Fibroblast of lung (primary cell): Measurements from ENCODE around the gene NOP56. TPM values are rescaled to one million over a fixed set of nuclear protein-coding genes. Genes with fewer than 3 reads are reported as not detected.

Experiments used
- DNase-seq, 2 donors: peaks; one replicate each; pipeline versions ENCODE4 v3.0.0 to v3.0.0-alpha.2; 2010; ENCODE audit warnings: low read depth in 2 of 2
- H2AFZ ChIP-seq: 2 replicates; pipeline ENCODE4 v1.5.1; 2012; ENCODE audit warnings: low read length, control low read depth, inconsistent platforms
- H3K27ac ChIP-seq: 2 replicates; pipeline ENCODE4 v1.5.1; 2011; ENCODE audit warnings: low read length, control low read depth; ENCODE audit not compliant: insufficient read depth
- H3K27me3 ChIP-seq: 2 replicates; pipeline ENCODE4 v1.5.1; 2011; ENCODE audit warnings: mild to moderate bottlenecking, low read length; ENCODE audit not compliant: control insufficient read depth, insufficient read depth
- H3K36me3 ChIP-seq: 2 replicates; pipeline ENCODE4 v1.5.1; 2011; ENCODE audit warnings: low read length; ENCODE audit not compliant: control insufficient read depth, insufficient read depth
- H3K4me1 ChIP-seq: 2 replicates; pipeline ENCODE4 v1.5.1; 2011; ENCODE audit warnings: low read length; ENCODE audit not compliant: control insufficient read depth, insufficient read depth; ENCODE audit errors: extremely low read depth
- H3K4me2 ChIP-seq: 2 replicates; pipeline ENCODE4 v1.5.1; 2011; ENCODE audit warnings: low read length, control low read depth; ENCODE audit not compliant: insufficient read depth; ENCODE audit errors: extremely low read depth
- H3K4me3 ChIP-seq, 4 experiments: fragments of 200-600 bp in 1 of 4; sonication (generic) in 1 of 4; replicated peaks in 1 of 4; 2 replicates each; pipeline ENCODE4 v1.5.1; 2011 to 2016; ENCODE audit warnings: low read length in 4 of 4, low read depth in 3 of 4, mild to moderate bottlenecking in 3 of 4, control low read depth in 2 of 4, inconsistent platforms in 1 of 4, mixed read lengths in 1 of 4; ENCODE audit not compliant: insufficient read depth in 1 of 4; ENCODE audit errors: control extremely low read depth in 1 of 4
- H3K79me2 ChIP-seq: 2 replicates; pipeline ENCODE4 v1.5.1; 2012; ENCODE audit warnings: mild to moderate bottlenecking, low read length, inconsistent platforms; ENCODE audit not compliant: control insufficient read depth, insufficient read depth
- H3K9ac ChIP-seq: 2 replicates; pipeline ENCODE4 v1.5.1; 2011; ENCODE audit warnings: mild to moderate bottlenecking, low read length, control low read depth; ENCODE audit not compliant: insufficient read depth
- H3K9me3 ChIP-seq: 2 replicates; pipeline ENCODE4 v1.5.1; 2012; ENCODE audit warnings: low read depth, low read length; ENCODE audit not compliant: control insufficient read depth, insufficient read depth
- H4K20me1 ChIP-seq: 2 replicates; pipeline ENCODE4 v1.5.1; 2011; ENCODE audit warnings: low read length; ENCODE audit not compliant: control insufficient read depth, insufficient read depth; ENCODE audit errors: extremely low read depth
- EZH2 ChIP-seq: IDR thresholded peaks from 2 replicates; pipeline ENCODE4 v1.5.1; 2012; ENCODE audit warnings: low read length, control low read depth, mild to moderate bottlenecking; ENCODE audit errors: missing control alignments
- polyA plus RNA-seq, 2 donors: library from polyadenylated mRNA; depleted of rRNA in 1 of 2; stranded (reverse) in 1 of 2; unstranded in 1 of 2; fragments of >200 nt; gene quantifications; 2 replicates each; pipeline ENCODE4 v1.2.1, GENCODE V29; 2011 to 2012; ENCODE audit warnings: missing spikeins in 1 of 2
- total RNA-seq: library from RNA; depleted of rRNA; stranded (reverse); fragments of >200 nt; gene quantifications from 2 replicates; pipeline ENCODE4 v1.2.1, GENCODE V29; 2014
- TF ChIP-seq, protein P1 (sequence below), 2 donors: IDR thresholded peaks in 1 of 2; conservative IDR thresholded peaks in 1 of 2; 1 replicate in 1 of 2; 2 replicates in 1 of 2; pipeline ENCODE4 v1.5.1; 2011 to 2012; ENCODE audit warnings: low read length in 2 of 2, control low read depth in 1 of 2, inconsistent platforms in 1 of 2, low read depth in 1 of 2, mild to moderate bottlenecking in 1 of 2

Gene NOP56
- total and polyA plus RNA-seq, 2 donors (not counting 1 experiment from before 2014, with no cell fraction given): 108 to 117 TPM

GRCh38 chr20:2701671-2702081 is 49.2 kb downstream of the NOP56 start:
- H3K9ac ChIP-seq: no peak overlapping the region
- H3K4me1 ChIP-seq: no peaks in the 10 kb centered on the region
- DNase-seq: no peak
- H4K20me1 ChIP-seq: no peaks in the 10 kb centered on the region
- H3K4me3 ChIP-seq: no peak overlapping the region
- no peak overlapping the region for H3K27ac ChIP-seq
- H3K36me3 ChIP-seq: no peaks in the 10 kb centered on the region
- peaks cover 19% of the 10 kb centered on the region for H3K27me3 ChIP-seq
- no peaks in the 10 kb centered on the region for H3K9me3 ChIP-seq
- TF ChIP-seq EZH2: no peak
- TF ChIP-seq, protein P1, sequence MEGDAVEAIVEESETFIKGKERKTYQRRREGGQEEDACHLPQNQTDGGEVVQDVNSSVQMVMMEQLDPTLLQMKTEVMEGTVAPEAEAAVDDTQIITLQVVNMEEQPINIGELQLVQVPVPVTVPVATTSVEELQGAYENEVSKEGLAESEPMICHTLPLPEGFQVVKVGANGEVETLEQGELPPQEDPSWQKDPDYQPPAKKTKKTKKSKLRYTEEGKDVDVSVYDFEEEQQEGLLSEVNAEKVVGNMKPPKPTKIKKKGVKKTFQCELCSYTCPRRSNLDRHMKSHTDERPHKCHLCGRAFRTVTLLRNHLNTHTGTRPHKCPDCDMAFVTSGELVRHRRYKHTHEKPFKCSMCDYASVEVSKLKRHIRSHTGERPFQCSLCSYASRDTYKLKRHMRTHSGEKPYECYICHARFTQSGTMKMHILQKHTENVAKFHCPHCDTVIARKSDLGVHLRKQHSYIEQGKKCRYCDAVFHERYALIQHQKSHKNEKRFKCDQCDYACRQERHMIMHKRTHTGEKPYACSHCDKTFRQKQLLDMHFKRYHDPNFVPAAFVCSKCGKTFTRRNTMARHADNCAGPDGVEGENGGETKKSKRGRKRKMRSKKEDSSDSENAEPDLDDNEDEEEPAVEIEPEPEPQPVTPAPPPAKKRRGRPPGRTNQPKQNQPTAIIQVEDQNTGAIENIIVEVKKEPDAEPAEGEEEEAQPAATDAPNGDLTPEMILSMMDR (conservative IDR thresholded peaks at IDR 0.05 in 1 of 2, IDR thresholded peaks at IDR 0.05 in 1 of 2; ENCODE audit: low read depth in 1 of 2, low read length in 2 of 2): no peak
- no peak overlapping the region for H3K4me2 ChIP-seq
- H3K79me2 ChIP-seq: no peaks in the 10 kb centered on the region
- H2AFZ ChIP-seq: no peak overlapping the region

- no peak for DNase-seq
- Histone ChIP-seq H3K9me3 (no peaks in the 10 kb centered on the region), H3K4me1 (no peaks in the 10 kb centered on the region), H2AFZ (no peak overlapping the region), H3K4me2 (no peak overlapping the region), H3K27ac (no peak overlapping the region), H3K79me2 (no peaks in the 10 kb centered on the region), H3K27me3 (peaks cover 16% of the 10 kb centered on the region), H4K20me1 (no peaks in the 10 kb centered on the region), H3K4me3 (no peak overlapping the region), H3K9ac (no peak overlapping the region), H3K36me3 (no peaks in the 10 kb centered on the region)
- no peak for TF ChIP-seq EZH2
- TF ChIP-seq, protein P1 (conservative IDR thresholded peaks at IDR 0.05 in 1 of 2, IDR thresholded peaks at IDR 0.05 in 1 of 2; ENCODE audit: low read depth in 1 of 2, low read length in 2 of 2): no peak
These were observed 51.5 kb downstream of the NOP56 start for GRCh38 chr20:2703716-2704475.

DNA sequence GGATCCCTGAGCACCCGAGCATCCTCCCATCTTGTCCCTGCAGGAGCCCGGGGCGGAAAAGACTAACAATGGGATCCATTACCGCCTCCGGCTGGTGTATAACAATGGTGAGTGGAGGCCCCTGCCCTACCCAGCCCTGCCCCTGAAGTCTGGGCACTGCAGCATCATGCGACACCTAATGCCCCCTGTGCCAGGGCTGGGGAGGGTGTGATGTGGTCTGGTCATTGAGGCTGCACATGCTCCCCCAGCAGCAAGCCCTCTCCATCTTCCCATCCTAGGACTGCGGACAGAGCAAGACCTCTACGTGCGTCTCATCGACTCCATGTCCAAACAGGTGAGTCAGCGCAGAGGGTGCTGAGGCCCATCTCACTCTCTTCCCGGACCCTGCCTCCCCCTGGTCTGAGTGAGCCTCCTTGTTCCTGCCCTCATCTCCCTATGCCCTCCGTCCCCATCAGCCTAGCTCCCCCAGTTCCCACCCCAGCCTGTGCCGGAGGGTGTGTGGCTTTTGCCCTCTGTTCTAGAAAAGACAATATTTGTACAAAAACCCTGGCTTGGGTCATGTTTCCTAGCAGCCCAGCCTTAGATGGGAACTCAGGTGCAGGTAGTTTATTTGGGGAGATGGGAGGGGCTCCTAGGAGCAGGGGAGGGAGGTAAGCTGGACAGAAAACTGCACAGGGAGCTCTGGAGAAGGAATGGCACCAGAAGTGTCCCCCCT is 53.7 kb downstream of the NOP56 start:
- DNase-seq: no peak
- H3K27ac ChIP-seq: no peak overlapping the region
- TF ChIP-seq EZH2: no peak
- TF ChIP-seq, protein P1 (conservative IDR thresholded peaks at IDR 0.05 in 1 of 2, IDR thresholded peaks at IDR 0.05 in 1 of 2; ENCODE audit: low read depth in 1 of 2, low read length in 2 of 2): no peak
- no peak overlapping the region for H3K4me2 ChIP-seq
- H2AFZ ChIP-seq: no peak overlapping the region
- H3K79me2 ChIP-seq: no peaks in the 10 kb centered on the region
- H3K4me3 ChIP-seq: no peak overlapping the region
- H3K9ac ChIP-seq: no peak overlapping the region
- H3K4me1 ChIP-seq: no peaks in the 10 kb centered on the region
- H4K20me1 ChIP-seq: no peaks in the 10 kb centered on the region
- H3K36me3 ChIP-seq: no peaks in the 10 kb centered on the region
- no peaks in the 10 kb centered on the region for H3K27me3 ChIP-seq
- no peaks in the 10 kb centered on the region for H3K9me3 ChIP-seq
